ENCODE results near the gene IQCE. TPM values are rescaled to one million over a fixed set of nuclear protein-coding genes. Genes with fewer than 3 reads are reported as not detected.

IQCE gene
- total RNA-seq, 1 experiment from 2014 or later, result 44.8 TPM

DNA sequence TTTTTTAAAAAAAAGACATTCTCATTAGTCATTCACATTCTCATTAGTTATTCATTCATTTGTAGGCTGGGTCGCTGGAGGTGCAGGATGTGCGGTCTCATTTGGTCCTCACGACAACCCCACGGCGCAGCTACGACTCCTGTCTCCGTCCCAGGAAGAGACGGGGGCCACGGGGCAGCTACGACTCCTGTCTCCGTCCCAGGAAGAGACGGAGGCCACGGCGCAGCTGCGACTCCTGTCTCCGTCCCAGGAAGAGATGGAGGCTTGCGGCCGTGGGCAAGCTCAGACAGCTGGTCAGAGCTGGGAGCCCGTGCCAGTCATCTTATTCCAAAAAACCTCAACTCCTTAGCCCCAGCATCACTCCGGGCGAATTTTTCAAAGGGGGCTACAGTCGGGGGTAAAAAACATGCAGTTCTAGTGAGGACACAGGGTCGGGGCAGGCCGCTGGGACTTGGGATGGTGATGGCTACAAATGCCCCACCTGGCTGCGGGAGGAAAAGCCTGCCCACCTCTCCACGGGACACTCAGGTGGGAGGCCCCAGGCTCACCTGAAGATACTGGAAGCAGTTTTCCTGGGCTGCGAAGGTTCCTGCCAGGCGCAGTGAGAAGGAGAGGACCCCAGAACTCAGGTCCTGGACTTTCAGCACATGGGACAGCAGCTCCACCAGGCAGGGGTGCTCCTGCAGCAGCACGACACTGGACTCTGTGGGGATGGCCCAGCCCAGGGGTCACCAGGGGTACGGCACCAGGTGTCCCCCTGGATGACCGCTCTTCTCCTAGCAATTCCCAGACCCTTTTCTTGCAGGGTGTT, 11.8 kb upstream of the IQCE start:
- POLR2A ChIA-PET, result no interaction called here
- Histone ChIP-seq H3K4me1 (ENCODE audit: control insufficient read depth, insufficient read depth, low read length) (no peaks in the 10 kb centered on the region), H3K27me3 (ENCODE audit: control insufficient read depth, insufficient read depth, low read length) (no peaks in the 10 kb centered on the region), H3K27ac (ENCODE audit: low read length) (no peak overlapping the region), H3K9me3 (ENCODE audit: control insufficient read depth, insufficient read depth, low read depth, low read length) (no peaks in the 10 kb centered on the region), H3K36me3 (ENCODE audit: control insufficient read depth, insufficient read depth, low read length) (peaks cover 20% of the 10 kb centered on the region), H3K4me3 (ENCODE audit: low read depth in 2 of 2, low read length in 2 of 2) (no peak overlapping the region)
- no TSS peak for BruUV-seq (replicated peaks)
- in situ Hi-C loops (cut with HindIII; ENCODE audit: low pct_unique_long_range_greater_than_20kb, low sequenced_read_pairs) (no loop called here), intact Hi-C loops (cut with micrococcal nuclease; ENCODE audit: unreplicated experiment) (no loop called here)
- CTCF ChIA-PET, result no interaction called here
- DNase-seq (ENCODE audit: low read depth, low spot score), result no peak
- no peak for ATAC-seq
- no peak for TF ChIP-seq POLR2AphosphoS5 (IDR thresholded peaks at IDR 0.05; ENCODE audit: low read depth, low read length)
- TF ChIP-seq, protein P1, sequence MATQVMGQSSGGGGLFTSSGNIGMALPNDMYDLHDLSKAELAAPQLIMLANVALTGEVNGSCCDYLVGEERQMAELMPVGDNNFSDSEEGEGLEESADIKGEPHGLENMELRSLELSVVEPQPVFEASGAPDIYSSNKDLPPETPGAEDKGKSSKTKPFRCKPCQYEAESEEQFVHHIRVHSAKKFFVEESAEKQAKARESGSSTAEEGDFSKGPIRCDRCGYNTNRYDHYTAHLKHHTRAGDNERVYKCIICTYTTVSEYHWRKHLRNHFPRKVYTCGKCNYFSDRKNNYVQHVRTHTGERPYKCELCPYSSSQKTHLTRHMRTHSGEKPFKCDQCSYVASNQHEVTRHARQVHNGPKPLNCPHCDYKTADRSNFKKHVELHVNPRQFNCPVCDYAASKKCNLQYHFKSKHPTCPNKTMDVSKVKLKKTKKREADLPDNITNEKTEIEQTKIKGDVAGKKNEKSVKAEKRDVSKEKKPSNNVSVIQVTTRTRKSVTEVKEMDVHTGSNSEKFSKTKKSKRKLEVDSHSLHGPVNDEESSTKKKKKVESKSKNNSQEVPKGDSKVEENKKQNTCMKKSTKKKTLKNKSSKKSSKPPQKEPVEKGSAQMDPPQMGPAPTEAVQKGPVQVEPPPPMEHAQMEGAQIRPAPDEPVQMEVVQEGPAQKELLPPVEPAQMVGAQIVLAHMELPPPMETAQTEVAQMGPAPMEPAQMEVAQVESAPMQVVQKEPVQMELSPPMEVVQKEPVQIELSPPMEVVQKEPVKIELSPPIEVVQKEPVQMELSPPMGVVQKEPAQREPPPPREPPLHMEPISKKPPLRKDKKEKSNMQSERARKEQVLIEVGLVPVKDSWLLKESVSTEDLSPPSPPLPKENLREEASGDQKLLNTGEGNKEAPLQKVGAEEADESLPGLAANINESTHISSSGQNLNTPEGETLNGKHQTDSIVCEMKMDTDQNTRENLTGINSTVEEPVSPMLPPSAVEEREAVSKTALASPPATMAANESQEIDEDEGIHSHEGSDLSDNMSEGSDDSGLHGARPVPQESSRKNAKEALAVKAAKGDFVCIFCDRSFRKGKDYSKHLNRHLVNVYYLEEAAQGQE (IDR thresholded peaks at IDR 0.05; ENCODE audit: insufficient read depth in 1 of 2, low read depth in 2 of 2, low read length in 1 of 2), result peak in 1 of 2 experiments; percentile 77; a peak in 2 of 4 replicates

DNA sequence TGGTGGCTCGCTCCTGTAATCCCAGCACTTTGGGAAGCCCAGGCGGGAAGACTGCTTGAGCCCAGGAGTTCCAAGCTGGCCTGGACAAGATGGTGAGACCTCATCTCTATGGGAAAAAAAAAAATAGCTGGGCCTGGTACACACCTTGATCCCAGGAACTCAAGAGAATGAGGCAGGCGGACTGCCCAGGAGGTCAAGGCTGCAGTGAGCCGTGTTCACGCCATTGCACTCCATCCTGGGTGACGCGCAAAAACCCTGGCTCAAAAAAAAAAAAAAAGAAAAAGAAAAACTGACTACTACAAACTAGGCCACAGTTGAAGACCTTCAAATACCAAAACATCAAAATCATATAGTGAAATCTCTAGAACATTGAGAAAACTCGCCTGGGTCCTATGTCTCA, 7.4 kb upstream of the IQCE start:
- POLR2A ChIA-PET, result no interaction called here
- intact Hi-C loops (cut with micrococcal nuclease; ENCODE audit: unreplicated experiment) (no loop called here), in situ Hi-C loops (cut with HindIII; ENCODE audit: low pct_unique_long_range_greater_than_20kb, low sequenced_read_pairs) (no loop called here)
- no peak for DNase-seq (ENCODE audit: low read depth, low spot score)
- Histone ChIP-seq H3K4me3 (ENCODE audit: low read depth in 2 of 2, low read length in 2 of 2) (no peak overlapping the region), H3K27ac (ENCODE audit: low read length) (no peak overlapping the region), H3K9me3 (ENCODE audit: control insufficient read depth, insufficient read depth, low read depth, low read length) (no peaks in the 10 kb centered on the region), H3K4me1 (ENCODE audit: control insufficient read depth, insufficient read depth, low read length) (peaks cover 8% of the 10 kb centered on the region), H3K36me3 (ENCODE audit: control insufficient read depth, insufficient read depth, low read length) (peaks cover 19% of the 10 kb centered on the region), H3K27me3 (ENCODE audit: control insufficient read depth, insufficient read depth, low read length) (no peaks in the 10 kb centered on the region)
- ATAC-seq, result no peak
- CTCF ChIA-PET, result no interaction called here
- TF ChIP-seq POLR2AphosphoS5 (IDR thresholded peaks at IDR 0.05; ENCODE audit: low read depth, low read length), result no peak
- TF ChIP-seq, protein P1 (IDR thresholded peaks at IDR 0.05; ENCODE audit: insufficient read depth in 1 of 2, low read depth in 2 of 2, low read length in 1 of 2), result no peak
- TF ChIP-seq SIN3A (IDR thresholded peaks at IDR 0.05; ENCODE audit: borderline replicate concordance, insufficient read depth, low read depth, low read length), result no peak
- no peak for TF ChIP-seq TCF7L2 (IDR thresholded peaks at IDR 0.05; ENCODE audit: low read depth, low read length)
- TF ChIP-seq, protein P2, sequence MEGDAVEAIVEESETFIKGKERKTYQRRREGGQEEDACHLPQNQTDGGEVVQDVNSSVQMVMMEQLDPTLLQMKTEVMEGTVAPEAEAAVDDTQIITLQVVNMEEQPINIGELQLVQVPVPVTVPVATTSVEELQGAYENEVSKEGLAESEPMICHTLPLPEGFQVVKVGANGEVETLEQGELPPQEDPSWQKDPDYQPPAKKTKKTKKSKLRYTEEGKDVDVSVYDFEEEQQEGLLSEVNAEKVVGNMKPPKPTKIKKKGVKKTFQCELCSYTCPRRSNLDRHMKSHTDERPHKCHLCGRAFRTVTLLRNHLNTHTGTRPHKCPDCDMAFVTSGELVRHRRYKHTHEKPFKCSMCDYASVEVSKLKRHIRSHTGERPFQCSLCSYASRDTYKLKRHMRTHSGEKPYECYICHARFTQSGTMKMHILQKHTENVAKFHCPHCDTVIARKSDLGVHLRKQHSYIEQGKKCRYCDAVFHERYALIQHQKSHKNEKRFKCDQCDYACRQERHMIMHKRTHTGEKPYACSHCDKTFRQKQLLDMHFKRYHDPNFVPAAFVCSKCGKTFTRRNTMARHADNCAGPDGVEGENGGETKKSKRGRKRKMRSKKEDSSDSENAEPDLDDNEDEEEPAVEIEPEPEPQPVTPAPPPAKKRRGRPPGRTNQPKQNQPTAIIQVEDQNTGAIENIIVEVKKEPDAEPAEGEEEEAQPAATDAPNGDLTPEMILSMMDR (IDR thresholded peaks at IDR 0.05), result no peak
- BruUV-seq (replicated peaks), result no TSS peak
